Activated CD4-positive, alpha-beta memory T cell treated with anti-CD3 and anti-CD28 coated beads for 36 hours (primary cell): ENCODE data around the gene ARNT2. TPM values are rescaled to one million over a fixed set of nuclear protein-coding genes. Genes with fewer than 3 reads are reported as not detected.

ENCODE experiments used
- CTCF ChIA-PET: fragments of 350-600 bp; sonication (Branson Sonifier 250); formaldehyde crosslinking; loops from one replicate; lab custom pipeline; 2021; ENCODE audit warnings: antibody characterized with exemption, inconsistent platforms; lab: Charles Lee
- POLR2A ChIA-PET: fragments of 350-600 bp; sonication (Branson Sonifier 250); formaldehyde crosslinking; loops from one replicate; lab custom pipeline; 2021; ENCODE audit warnings: antibody characterized with exemption; lab: Charles Lee
- DNase-seq: peaks from one replicate; pipeline ENCODE4 v3.0.0-alpha.2; 2020
- H3K27ac Mint-ChIP-seq: one replicate; pipeline ENCODE4 v1.8.0; 2021; ENCODE audit warnings: mixed read lengths
- H3K27me3 Mint-ChIP-seq: one replicate; pipeline ENCODE4 v1.8.0; 2021; ENCODE audit warnings: mixed read lengths
- H3K36me3 Mint-ChIP-seq: one replicate; pipeline ENCODE4 v1.8.0; 2021; ENCODE audit warnings: mixed read lengths
- H3K4me1 Mint-ChIP-seq: one replicate; pipeline ENCODE4 v1.8.0; 2021; ENCODE audit warnings: low read depth, mixed read lengths
- H3K4me3 Mint-ChIP-seq: one replicate; pipeline ENCODE4 v1.8.0; 2021; ENCODE audit warnings: mild to moderate bottlenecking, mixed read lengths
- H3K9me3 Mint-ChIP-seq: one replicate; pipeline ENCODE4 v1.8.0; 2021; ENCODE audit warnings: mixed read lengths
- intact Hi-C: fragments of 100-400 bp; cut with micrococcal nuclease; formaldehyde crosslinking; loops from one replicate; pipeline ENCODE4 v1.15.1; 2023
- total RNA-seq, 2 experiments: library from RNA; stranded (reverse); gene quantifications; one replicate each; pipeline ENCODE4 v1.2.3, GENCODE V29; 2021

The ARNT2 gene
- total RNA-seq, 2 experiments from 2014 or later, result 0.10 to 0.38 TPM

- H3K27me3 Mint-ChIP-seq, result peaks cover 9% of the 10 kb centered on the region
- DNase-seq, result no peak
- H3K36me3 Mint-ChIP-seq, result no peaks in the 10 kb centered on the region
- no peak overlapping the region for H3K27ac Mint-ChIP-seq
- ChIA-PET CTCF (interaction anchor here (0.8 kb wide), 1 partner anchor 218 kb away, joined by 3 read pairs; no protein-coding TSS in a partner anchor), POLR2A (no interaction called here)
- H3K4me3 Mint-ChIP-seq, result no peak overlapping the region
- H3K4me1 Mint-ChIP-seq, result no peaks in the 10 kb centered on the region
- H3K9me3 Mint-ChIP-seq, result no peaks in the 10 kb centered on the region
- intact Hi-C loops, result no loop called here
These were observed 154.6 kb downstream of the ARNT2 start for GRCh38 chr15:80558631-80559319.

DNA sequence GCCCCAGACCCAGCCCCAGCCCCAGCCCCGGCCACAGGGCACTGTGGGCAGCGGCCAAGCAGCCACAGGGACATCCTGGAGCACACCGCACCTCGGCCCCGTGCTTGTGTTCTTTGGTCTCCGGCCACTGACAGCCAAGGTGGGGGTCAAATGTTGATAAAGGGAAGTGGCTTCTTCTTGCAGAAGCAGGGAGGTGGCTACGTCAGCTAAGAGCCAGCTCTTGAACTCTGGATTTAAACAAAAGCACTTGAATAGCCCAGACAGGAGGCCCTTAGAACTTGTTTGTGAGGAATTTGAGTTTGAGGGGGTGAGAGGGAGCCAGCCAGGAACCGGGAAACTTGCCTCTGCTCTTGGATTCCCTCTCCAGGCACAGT lies 155.1 kb downstream of the ARNT2 start:
- no peaks in the 10 kb centered on the region for H3K9me3 Mint-ChIP-seq
- no peak for DNase-seq
- ChIA-PET CTCF (no interaction called here), POLR2A (no interaction called here)
- H3K27ac Mint-ChIP-seq, result no peak overlapping the region
- no peak overlapping the region for H3K4me3 Mint-ChIP-seq
- peaks cover 13% of the 10 kb centered on the region for H3K27me3 Mint-ChIP-seq
- H3K36me3 Mint-ChIP-seq, result no peaks in the 10 kb centered on the region
- no peaks in the 10 kb centered on the region for H3K4me1 Mint-ChIP-seq
- intact Hi-C loops, result no loop called here

- Mint-ChIP-seq H3K36me3 (no peaks in the 10 kb centered on the region), H3K4me3 (no peak overlapping the region), H3K27me3 (peaks cover 13% of the 10 kb centered on the region), H3K27ac (no peak overlapping the region), H3K9me3 (no peaks in the 10 kb centered on the region), H3K4me1 (no peaks in the 10 kb centered on the region)
- no peak for DNase-seq
- ChIA-PET CTCF (no interaction called here), POLR2A (no interaction called here)
- intact Hi-C loops, result no loop called here
These were observed 155.6 kb downstream of the ARNT2 start for GRCh38 chr15:80559761-80560160.

GRCh38 chr15:80560601-80561400 lies 156.6 kb downstream of the ARNT2 start:
- no peak for DNase-seq
- Mint-ChIP-seq H3K27me3 (peaks cover 13% of the 10 kb centered on the region), H3K27ac (no peak overlapping the region), H3K4me3 (no peak overlapping the region), H3K4me1 (no peaks in the 10 kb centered on the region), H3K36me3 (no peaks in the 10 kb centered on the region), H3K9me3 (no peaks in the 10 kb centered on the region)
- POLR2A ChIA-PET, result no interaction called here
- intact Hi-C loops, result no loop called here
- CTCF ChIA-PET, result no interaction called here

DNA sequence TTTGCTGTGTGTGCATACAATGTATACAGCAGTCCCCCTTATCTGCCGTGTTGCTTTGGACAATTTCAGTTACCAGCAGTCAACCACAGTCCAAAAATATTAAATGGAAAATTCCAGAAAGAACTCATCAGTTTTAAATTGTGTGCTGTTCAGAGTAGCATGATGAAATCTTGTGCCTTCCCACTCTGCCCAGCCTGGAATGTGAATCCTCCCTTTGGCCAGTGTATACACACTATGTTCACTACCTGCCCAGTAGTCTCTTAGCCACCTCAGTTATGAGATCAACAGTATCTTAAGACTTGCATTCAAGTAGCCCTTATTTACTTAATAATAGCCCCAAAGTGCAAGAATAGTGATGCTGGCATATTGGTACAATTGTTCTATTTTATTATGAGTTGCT lies 157.3 kb downstream of the ARNT2 start:
- no peaks in the 10 kb centered on the region for H3K4me1 Mint-ChIP-seq
- ChIA-PET POLR2A (no interaction called here), CTCF (no interaction called here)
- DNase-seq, result no peak
- H3K27me3 Mint-ChIP-seq, result peaks cover 18% of the 10 kb centered on the region
- H3K27ac Mint-ChIP-seq, result no peak overlapping the region
- intact Hi-C loops, result no loop called here
- H3K4me3 Mint-ChIP-seq, result no peak overlapping the region
- H3K36me3 Mint-ChIP-seq, result no peaks in the 10 kb centered on the region
- no peaks in the 10 kb centered on the region for H3K9me3 Mint-ChIP-seq

DNA sequence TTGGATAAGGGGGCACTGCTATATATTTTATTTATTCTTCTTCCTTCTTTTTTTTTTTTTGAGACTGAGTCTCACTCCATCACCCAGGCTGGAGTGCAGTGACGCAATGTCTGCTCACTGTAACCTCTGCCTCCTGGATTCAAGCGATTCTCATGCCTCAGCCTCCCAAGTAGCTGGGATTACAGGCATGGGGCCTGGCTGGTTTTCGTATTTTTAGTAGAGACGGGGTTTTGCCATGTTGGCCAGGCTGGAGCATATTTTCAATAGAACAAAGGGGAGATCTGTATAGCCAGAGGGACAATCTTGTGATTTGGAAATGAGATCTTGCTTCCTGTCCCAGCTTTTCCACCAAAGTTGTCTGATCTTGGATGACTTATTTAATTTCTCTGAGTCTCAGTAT lies 157.9 kb downstream of the ARNT2 start:
- CTCF ChIA-PET, result no interaction called here
- POLR2A ChIA-PET, result no interaction called here
- H3K4me3 Mint-ChIP-seq, result no peak overlapping the region
- no peak for DNase-seq
- no peaks in the 10 kb centered on the region for H3K9me3 Mint-ChIP-seq
- intact Hi-C loops, result no loop called here
- H3K27ac Mint-ChIP-seq, result no peak overlapping the region
- no peaks in the 10 kb centered on the region for H3K4me1 Mint-ChIP-seq
- peaks cover 19% of the 10 kb centered on the region for H3K27me3 Mint-ChIP-seq
- H3K36me3 Mint-ChIP-seq, result no peaks in the 10 kb centered on the region

- H3K4me3 Mint-ChIP-seq, result no peak overlapping the region
- CTCF ChIA-PET, result no interaction called here
- no peaks in the 10 kb centered on the region for H3K36me3 Mint-ChIP-seq
- H3K4me1 Mint-ChIP-seq, result peaks cover 2% of the 10 kb centered on the region
- DNase-seq, result no peak
- H3K9me3 Mint-ChIP-seq, result no peaks in the 10 kb centered on the region
- intact Hi-C loops, result no loop called here
- POLR2A ChIA-PET, result no interaction called here
- H3K27me3 Mint-ChIP-seq, result peaks cover 22% of the 10 kb centered on the region
- H3K27ac Mint-ChIP-seq, result no peak overlapping the region
These were observed 158.7 kb downstream of the ARNT2 start for GRCh38 chr15:80562846-80563245.

DNA sequence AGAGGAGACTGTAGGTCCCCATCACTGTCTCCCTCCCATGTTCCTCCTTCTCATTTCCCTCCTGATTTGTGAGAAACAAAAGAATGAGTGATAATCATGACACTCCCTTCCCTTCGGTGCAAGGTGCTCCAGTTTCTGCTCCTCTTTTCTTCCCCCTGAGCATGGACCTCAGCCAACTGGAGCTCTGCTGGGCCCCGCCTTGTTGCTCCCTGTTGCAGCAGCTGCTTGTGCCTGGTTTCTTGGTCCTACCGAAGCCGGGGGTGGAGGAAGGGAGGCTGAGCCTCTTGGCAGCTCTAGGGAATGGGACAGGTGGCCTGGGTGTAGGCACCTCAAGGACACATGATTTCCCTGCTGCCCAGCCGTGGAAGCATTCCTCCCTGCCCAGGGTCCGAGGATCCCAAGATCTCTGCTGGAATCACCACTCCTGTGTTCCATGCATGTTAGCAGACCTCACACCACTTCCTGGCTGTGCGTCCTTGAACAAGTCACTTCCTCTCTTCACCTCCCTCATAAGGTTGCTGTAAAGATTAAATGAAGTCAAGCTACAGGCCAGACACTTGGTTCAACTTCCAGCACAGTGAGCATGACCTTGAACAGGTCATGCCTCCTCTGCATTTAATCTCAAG lies 159.3 kb downstream of the ARNT2 start:
- Mint-ChIP-seq H3K27ac (no peak overlapping the region), H3K4me1 (peaks cover 3% of the 10 kb centered on the region), H3K36me3 (no peaks in the 10 kb centered on the region), H3K4me3 (no peak overlapping the region), H3K9me3 (no peaks in the 10 kb centered on the region), H3K27me3 (peaks cover 25% of the 10 kb centered on the region)
- ChIA-PET POLR2A (interaction anchor here (0.6 kb wide), 1 partner anchor 142 kb away, joined by 4 read pairs; no protein-coding TSS in a partner anchor), CTCF (no interaction called here)
- DNase-seq, result no peak
- intact Hi-C loops, result no loop called here

GRCh38 chr15:80564056-80564455 lies 159.9 kb downstream of the ARNT2 start:
- H3K4me3 Mint-ChIP-seq, result no peak overlapping the region
- H3K4me1 Mint-ChIP-seq, result peaks cover 3% of the 10 kb centered on the region
- H3K27me3 Mint-ChIP-seq, result peaks cover 27% of the 10 kb centered on the region
- DNase-seq, result no peak
- ChIA-PET POLR2A (interaction anchor here (0.6 kb wide), 1 partner anchor 142 kb away, joined by 4 read pairs; no protein-coding TSS in a partner anchor), CTCF (interaction anchor here (4.4 kb wide), 1 partner anchor 405 kb away, joined by 24 read pairs; no protein-coding TSS in a partner anchor)
- H3K27ac Mint-ChIP-seq, result no peak overlapping the region
- no peaks in the 10 kb centered on the region for H3K9me3 Mint-ChIP-seq
- intact Hi-C loops, result no loop called here
- H3K36me3 Mint-ChIP-seq, result no peaks in the 10 kb centered on the region

DNA sequence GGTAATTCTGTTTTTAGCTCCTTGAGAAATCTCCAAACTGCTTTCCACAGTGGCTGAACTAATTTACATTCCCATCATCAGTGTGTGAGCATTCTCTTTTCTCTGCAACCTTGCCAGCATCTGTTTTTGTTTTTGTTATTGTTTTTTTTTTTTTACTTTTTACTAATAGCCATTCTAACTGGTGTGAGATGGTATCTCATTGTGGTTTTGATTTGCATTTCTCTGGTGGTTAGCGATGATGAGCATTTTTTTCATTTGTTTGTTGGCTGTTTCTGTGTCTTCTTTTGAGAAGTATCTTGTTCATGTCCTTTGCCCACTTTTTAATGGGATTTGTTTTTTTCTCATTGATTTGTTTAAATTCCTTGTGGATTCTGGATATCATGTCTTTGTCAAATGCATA lies 161.2 kb downstream of the ARNT2 start:
- peaks cover 27% of the 10 kb centered on the region for H3K27me3 Mint-ChIP-seq
- intact Hi-C loops, result loop anchor here (5.0 kb wide), 1 partner anchor 108 kb away; no protein-coding TSS in a partner anchor
- no peaks in the 10 kb centered on the region for H3K36me3 Mint-ChIP-seq
- no peak for DNase-seq
- no peaks in the 10 kb centered on the region for H3K9me3 Mint-ChIP-seq
- H3K4me3 Mint-ChIP-seq, result no peak overlapping the region
- H3K4me1 Mint-ChIP-seq, result peaks cover 3% of the 10 kb centered on the region
- ChIA-PET CTCF (interaction anchor here (4.4 to 4.7 kb wide), 2 partner anchors 211 to 404 kb away, joined by 24 to 68 read pairs; no protein-coding TSS in a partner anchor), POLR2A (no interaction called here)
- no peak overlapping the region for H3K27ac Mint-ChIP-seq

DNA sequence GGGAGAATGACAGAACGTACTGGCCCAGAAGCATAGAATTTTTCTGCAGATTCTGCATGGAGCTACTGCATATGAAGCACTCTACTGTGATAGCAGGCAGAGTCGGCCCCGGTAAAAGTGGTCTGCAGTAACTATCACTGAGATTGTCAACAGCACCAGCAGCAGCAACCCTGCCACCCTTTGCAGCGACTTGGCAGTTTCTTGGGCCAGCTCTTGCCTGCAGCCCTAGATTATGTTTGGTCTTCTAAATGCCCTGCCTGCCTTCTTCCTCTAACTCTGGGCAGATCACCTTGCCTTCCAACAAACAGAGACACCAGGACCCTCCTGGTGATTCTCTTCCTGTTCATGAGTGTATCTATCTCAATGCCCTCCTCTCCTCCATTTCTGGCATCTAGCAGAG lies 161.8 kb downstream of the ARNT2 start:
- Mint-ChIP-seq H3K27ac (no peak overlapping the region), H3K27me3 (peaks cover 27% of the 10 kb centered on the region), H3K4me3 (no peak overlapping the region), H3K4me1 (peaks cover 3% of the 10 kb centered on the region), H3K36me3 (no peaks in the 10 kb centered on the region), H3K9me3 (no peaks in the 10 kb centered on the region)
- POLR2A ChIA-PET, result no interaction called here
- CTCF ChIA-PET, result interaction anchor here (4.4 to 4.7 kb wide), 2 partner anchors 211 to 403 kb away, joined by 24 to 68 read pairs; no protein-coding TSS in a partner anchor
- DNase-seq, result no peak
- intact Hi-C loops, result loop anchor here (5.0 kb wide), 1 partner anchor 109 kb away; no protein-coding TSS in a partner anchor

DNA sequence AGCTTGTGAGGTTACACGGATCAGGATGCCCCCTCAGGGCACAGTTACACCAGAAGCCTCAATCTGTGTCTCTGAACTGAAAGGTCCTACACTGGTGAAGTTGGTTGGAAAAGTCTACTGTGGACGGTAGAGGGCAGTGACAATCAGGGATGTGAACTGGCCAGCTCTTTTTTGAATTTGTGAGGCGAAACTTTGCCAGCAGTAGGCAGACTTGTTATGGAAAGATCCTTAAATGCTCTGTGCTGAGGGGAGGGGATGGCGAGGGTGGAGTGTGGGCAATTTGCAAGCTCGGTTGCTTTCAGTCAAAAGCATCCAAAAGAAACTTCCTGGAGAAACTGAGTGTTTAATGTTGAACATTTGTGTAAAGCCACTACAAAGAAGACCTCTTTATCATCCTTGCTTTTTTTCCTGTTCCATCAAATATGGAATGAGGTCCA lies 163.6 kb downstream of the ARNT2 start:
- no peak overlapping the region for H3K27ac Mint-ChIP-seq
- H3K27me3 Mint-ChIP-seq, result peaks cover 25% of the 10 kb centered on the region
- H3K36me3 Mint-ChIP-seq, result no peaks in the 10 kb centered on the region
- H3K9me3 Mint-ChIP-seq, result no peaks in the 10 kb centered on the region
- ChIA-PET CTCF (interaction anchor here (0.5 to 4.7 kb wide), 13 partner anchors 8 to 698 kb away, joined by 3 to 68 read pairs (median 4); partner anchors contain the start of gene CEMIP), POLR2A (no interaction called here)
- intact Hi-C loops, result loop anchor here (1.0 to 5.0 kb wide), 2 partner anchors 110 to 209 kb away; no protein-coding TSS in a partner anchor
- peak; percentile 29 for DNase-seq
- H3K4me1 Mint-ChIP-seq, result peaks cover 3% of the 10 kb centered on the region
- H3K4me3 Mint-ChIP-seq, result no peak overlapping the region
